OCI-LY1 (cell line): ENCODE measurements around the gene ERVV-1.
"Not testable (repeated sequence)": the region's sequence is repeated elsewhere in the genome, so short reads cannot be mapped to it uniquely, and the experiment has no call there.

Experiments used
- H2AFZ ChIP-seq: fragments of 200-600 bp; sonication (generic), shearing (Covaris generic); 2 replicates; pipeline ENCODE4 v1.6.0; 2014; ENCODE audit warnings: antibody characterized with exemption, mild to moderate bottlenecking, low read length
- H3F3A ChIP-seq: fragments of 200-600 bp; sonication (generic), shearing (Covaris generic); 2 replicates; pipeline ENCODE4 v1.6.0; 2014; ENCODE audit warnings: mild to moderate bottlenecking, antibody characterized with exemption, low read length, moderate library complexity; ENCODE audit not compliant: insufficient read depth
- H3K27ac ChIP-seq: fragments of 200-600 bp; sonication (generic); 2 replicates; pipeline ENCODE4 v1.5.1; 2014; ENCODE audit warnings: low read length, mixed run types, mild to moderate bottlenecking, low read depth; ENCODE audit not compliant: poor library complexity, severe bottlenecking
- H3K27me3 ChIP-seq: fragments of 200-600 bp; sonication (generic); 2 replicates; pipeline ENCODE4 v1.6.0; 2014; ENCODE audit warnings: antibody characterized with exemption, mild to moderate bottlenecking, low read length, moderate library complexity; ENCODE audit not compliant: insufficient read depth
- H3K36me3 ChIP-seq: fragments of 200-600 bp; sonication (generic); 2 replicates; pipeline ENCODE4 v1.6.1; 2014; ENCODE audit warnings: mild to moderate bottlenecking, antibody characterized with exemption, low read length, moderate library complexity, mixed read lengths; ENCODE audit not compliant: insufficient read depth
- H3K4me1 ChIP-seq: fragments of 200-600 bp; sonication (generic); 2 replicates; pipeline ENCODE4 v1.5.1; 2014; ENCODE audit warnings: mild to moderate bottlenecking, low read length, moderate library complexity; ENCODE audit not compliant: insufficient read depth, severe bottlenecking
- H3K4me2 ChIP-seq: fragments of 200-600 bp; sonication (generic), shearing (Covaris generic); 2 replicates; pipeline ENCODE4 v1.6.1; 2014; ENCODE audit warnings: low read length
- H3K4me3 ChIP-seq: fragments of 200-600 bp; sonication (generic); 2 replicates; pipeline ENCODE4 v1.5.1; 2014; ENCODE audit warnings: low read length, low read depth, mild to moderate bottlenecking, mixed read lengths; ENCODE audit not compliant: poor library complexity, severe bottlenecking
- H3K79me2 ChIP-seq: fragments of 200-600 bp; shearing (Covaris generic); 2 replicates; pipeline ENCODE4 v1.6.1; 2016; ENCODE audit warnings: mixed run types, low read length, mixed read lengths; ENCODE audit not compliant: insufficient read depth
- H3K9ac ChIP-seq: fragments of 200-600 bp; sonication (generic), shearing (Covaris generic); 2 replicates; pipeline ENCODE4 v1.6.1; 2014; ENCODE audit warnings: mild to moderate bottlenecking, low read length, mixed read lengths
- H3K9me2 ChIP-seq: fragments of 200-600 bp; sonication (generic), shearing (Covaris generic); 2 replicates; pipeline ENCODE4 v1.6.1; 2014; ENCODE audit warnings: low read depth, mild to moderate bottlenecking, low read length, mixed read lengths
- H3K9me3 ChIP-seq: fragments of 200-600 bp; shearing (Covaris generic); 2 replicates; pipeline ENCODE4 v1.6.1; 2014; ENCODE audit warnings: low read length, mixed read lengths
- H4K20me1 ChIP-seq: fragments of 200-600 bp; sonication (generic), shearing (Covaris generic); 2 replicates; pipeline ENCODE4 v1.6.0; 2016; ENCODE audit warnings: mild to moderate bottlenecking, low read length; ENCODE audit not compliant: insufficient read depth
- CTCF ChIP-seq: fragments of 200-600 bp; sonication (generic), shearing (Covaris generic); IDR thresholded peaks from 2 replicates; pipeline ENCODE4 v1.5.1; 2017; ENCODE audit warnings: mild to moderate bottlenecking, antibody characterized with exemption, low read length, moderate library complexity, mixed read lengths
- EZH2 ChIP-seq: fragments of 200-600 bp; sonication (generic), shearing (Covaris generic); IDR thresholded peaks from 2 replicates; pipeline ENCODE4 v1.8.0; 2017; ENCODE audit warnings: borderline replicate concordance, mixed run types, mild to moderate bottlenecking, antibody characterized with exemption, low read length, moderate library complexity, mixed read lengths

ERVV-1 gene

GRCh38 chr19:53015159-53015558, 1.4 kb downstream of the ERVV-1 start:
- no peak overlapping the region for H3K27ac ChIP-seq
- H3K9me3 ChIP-seq, result no peaks in the 10 kb centered on the region; the same call in 1 of the 2 replicates
- no peaks in the 10 kb centered on the region for H3K27me3 ChIP-seq
- H4K20me1 ChIP-seq, result no peaks in the 10 kb centered on the region
- no peaks in the 10 kb centered on the region for H3F3A ChIP-seq
- no peaks in the 10 kb centered on the region for H3K9me2 ChIP-seq
- H3K4me3 ChIP-seq, result no peak overlapping the region
- TF ChIP-seq EZH2, result no peak
- no peak for TF ChIP-seq CTCF
- no peaks in the 10 kb centered on the region for H3K4me1 ChIP-seq
- H3K9ac ChIP-seq, result no peak overlapping the region
- no peaks in the 10 kb centered on the region for H3K79me2 ChIP-seq
- no peak overlapping the region for H2AFZ ChIP-seq
- H3K4me2 ChIP-seq, result no peak overlapping the region
- H3K36me3 ChIP-seq, result no peaks in the 10 kb centered on the region

DNA sequence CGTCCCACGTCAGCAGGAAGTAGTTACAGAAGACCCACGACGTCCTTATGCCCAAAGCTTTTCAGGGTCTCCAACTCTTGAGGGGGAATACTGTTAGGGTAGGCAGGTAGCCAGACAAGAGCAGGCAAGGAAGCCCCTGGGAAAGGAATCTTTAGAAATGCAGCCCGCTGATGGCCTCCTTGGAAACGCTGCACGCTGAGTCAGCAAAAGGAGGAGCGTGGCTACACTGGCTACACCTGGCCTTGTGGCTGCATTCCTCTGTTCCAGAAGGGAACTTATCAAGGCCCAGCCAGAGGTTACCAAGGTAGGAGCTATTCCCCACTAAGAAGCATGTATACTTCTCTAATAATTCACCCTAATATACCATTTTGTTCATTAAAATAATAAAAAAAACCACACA, 2.0 kb downstream of the ERVV-1 start:
- Histone ChIP-seq H3K27ac (no peak overlapping the region), H2AFZ (no peak overlapping the region), H3K9me2 (no peaks in the 10 kb centered on the region), H3K36me3 (no peaks in the 10 kb centered on the region), H3K4me1 (no peaks in the 10 kb centered on the region), H3K4me3 (no peak overlapping the region), H3K79me2 (no peaks in the 10 kb centered on the region), H4K20me1 (no peaks in the 10 kb centered on the region), H3K27me3 (no peaks in the 10 kb centered on the region), H3K4me2 (no peak overlapping the region), H3K9me3 (no peaks in the 10 kb centered on the region; the same call in 1 of the 2 replicates), H3K9ac (no peak overlapping the region), H3F3A (no peaks in the 10 kb centered on the region)
- TF ChIP-seq EZH2 (no peak), CTCF (no peak)

DNA sequence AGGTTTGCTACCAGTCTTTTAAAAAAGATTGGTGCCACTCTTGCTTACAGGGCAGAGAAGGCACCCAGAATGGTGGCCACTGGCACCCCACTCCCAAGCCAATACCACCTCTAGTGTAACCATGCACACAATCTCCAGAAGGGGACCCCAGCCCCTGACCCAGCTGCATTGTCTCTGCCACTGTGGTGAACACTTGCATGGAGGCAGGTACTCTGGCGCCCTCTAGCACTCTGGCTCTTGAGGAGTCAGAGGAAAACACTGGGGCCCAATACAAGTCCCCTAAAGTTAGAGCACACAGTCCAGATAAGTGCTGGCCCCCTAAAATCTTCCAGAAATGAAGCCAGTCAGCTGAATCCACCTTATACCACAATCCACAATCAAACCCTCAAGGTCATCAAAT, 6.0 kb downstream of the ERVV-1 start:
- H3K9ac ChIP-seq, result no peak overlapping the region
- no peaks in the 10 kb centered on the region for H3K79me2 ChIP-seq
- no peak overlapping the region for H3K27ac ChIP-seq
- H3K4me3 ChIP-seq, result no peak overlapping the region
- H4K20me1 ChIP-seq, result no peaks in the 10 kb centered on the region
- no peaks in the 10 kb centered on the region for H3K36me3 ChIP-seq
- H3K9me3 ChIP-seq, result no peaks in the 10 kb centered on the region; the same call in 1 of the 2 replicates
- H3F3A ChIP-seq, result no peaks in the 10 kb centered on the region
- no peaks in the 10 kb centered on the region for H3K4me1 ChIP-seq
- TF ChIP-seq CTCF, result peak; percentile 58
- TF ChIP-seq EZH2, result no peak
- no peaks in the 10 kb centered on the region for H3K9me2 ChIP-seq
- no peak overlapping the region for H2AFZ ChIP-seq
- H3K27me3 ChIP-seq, result no peaks in the 10 kb centered on the region
- no peak overlapping the region for H3K4me2 ChIP-seq

DNA sequence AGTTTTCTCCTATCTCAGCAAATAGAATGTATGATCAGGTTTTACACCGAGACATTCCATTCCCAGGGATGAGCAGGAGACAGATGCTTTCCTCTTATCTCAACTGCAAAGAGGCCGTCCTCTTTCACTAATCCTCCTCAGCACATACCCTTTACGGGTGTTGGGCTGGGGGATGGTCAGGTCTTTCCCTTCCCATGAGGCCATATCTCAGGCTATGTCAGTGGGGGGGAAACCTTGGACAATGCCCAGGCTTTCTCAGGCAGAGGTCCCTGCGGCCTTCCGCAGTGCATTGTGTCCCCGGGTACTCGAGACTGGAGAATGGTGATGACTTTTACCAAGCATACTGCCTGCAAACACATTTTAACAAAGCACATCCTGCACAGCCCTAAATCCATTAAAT, 14.6 kb downstream of the ERVV-1 start:
- H3K36me3 ChIP-seq, H3K9me3 ChIP-seq, H3K27ac ChIP-seq, H2AFZ ChIP-seq, H3K4me2 ChIP-seq, H3K9ac ChIP-seq, H3F3A ChIP-seq, H3K79me2 ChIP-seq, H3K4me1 ChIP-seq, H3K4me3 ChIP-seq, H4K20me1 ChIP-seq, H3K27me3 ChIP-seq, H3K9me2 ChIP-seq: not testable (repeated sequence)
